PFSK-1 (cell line): ENCODE measurements around the gene AREG. TPM values are rescaled to one million over a fixed set of nuclear protein-coding genes. Genes with fewer than 3 reads are reported as not detected.

Experiments used
- FOXP2 ChIP-seq: optimal IDR thresholded peaks from 2 replicates; pipeline ENCODE3; 2011; ENCODE audit warnings: borderline replicate concordance, control low read depth, inconsistent platforms; ENCODE audit not compliant: insufficient read depth; ENCODE audit errors: extremely low read length, extremely low read depth
- POLR2AphosphoS5 ChIP-seq: IDR thresholded peaks from 2 replicates; pipeline ENCODE4 v1.6.1; 2012; ENCODE audit warnings: low read depth, mild to moderate bottlenecking, control low read depth, low read length, moderate library complexity
- SIN3A ChIP-seq: IDR thresholded peaks from 2 replicates; pipeline ENCODE4 v1.6.1; 2012; ENCODE audit warnings: mild to moderate bottlenecking, low read length, moderate library complexity, borderline replicate concordance; ENCODE audit not compliant: insufficient read depth
- TAF1 ChIP-seq: IDR thresholded peaks from 2 replicates; pipeline ENCODE4 v1.6.1; 2012; ENCODE audit warnings: low read length, control low read depth, borderline replicate concordance; ENCODE audit not compliant: insufficient read depth
- polyA plus RNA-seq: library from polyadenylated mRNA; unstranded; fragments of >200 nt; gene quantifications from one replicate; pipeline ENCODE4 v1.2.1, GENCODE V29; 2012; ENCODE audit warnings: low read depth, missing spikeins; ENCODE audit not compliant: insufficient read length
- TF ChIP-seq, protein P1 (sequence below), 2 experiments: IDR thresholded peaks; 2 replicates each; pipeline versions ENCODE4 v1.6.1 to v1.8.0; 2011 to 2012; ENCODE audit warnings: low read depth in 2 of 2, low read length in 2 of 2, control low read depth in 1 of 2, inconsistent platforms in 1 of 2, mild to moderate bottlenecking in 1 of 2, moderate library complexity in 1 of 2; ENCODE audit not compliant: insufficient read depth in 1 of 2

AREG gene, protein sequence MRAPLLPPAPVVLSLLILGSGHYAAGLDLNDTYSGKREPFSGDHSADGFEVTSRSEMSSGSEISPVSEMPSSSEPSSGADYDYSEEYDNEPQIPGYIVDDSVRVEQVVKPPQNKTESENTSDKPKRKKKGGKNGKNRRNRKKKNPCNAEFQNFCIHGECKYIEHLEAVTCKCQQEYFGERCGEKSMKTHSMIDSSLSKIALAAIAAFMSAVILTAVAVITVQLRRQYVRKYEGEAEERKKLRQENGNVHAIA
- 0.77 TPM for polyA plus RNA-seq

DNA sequence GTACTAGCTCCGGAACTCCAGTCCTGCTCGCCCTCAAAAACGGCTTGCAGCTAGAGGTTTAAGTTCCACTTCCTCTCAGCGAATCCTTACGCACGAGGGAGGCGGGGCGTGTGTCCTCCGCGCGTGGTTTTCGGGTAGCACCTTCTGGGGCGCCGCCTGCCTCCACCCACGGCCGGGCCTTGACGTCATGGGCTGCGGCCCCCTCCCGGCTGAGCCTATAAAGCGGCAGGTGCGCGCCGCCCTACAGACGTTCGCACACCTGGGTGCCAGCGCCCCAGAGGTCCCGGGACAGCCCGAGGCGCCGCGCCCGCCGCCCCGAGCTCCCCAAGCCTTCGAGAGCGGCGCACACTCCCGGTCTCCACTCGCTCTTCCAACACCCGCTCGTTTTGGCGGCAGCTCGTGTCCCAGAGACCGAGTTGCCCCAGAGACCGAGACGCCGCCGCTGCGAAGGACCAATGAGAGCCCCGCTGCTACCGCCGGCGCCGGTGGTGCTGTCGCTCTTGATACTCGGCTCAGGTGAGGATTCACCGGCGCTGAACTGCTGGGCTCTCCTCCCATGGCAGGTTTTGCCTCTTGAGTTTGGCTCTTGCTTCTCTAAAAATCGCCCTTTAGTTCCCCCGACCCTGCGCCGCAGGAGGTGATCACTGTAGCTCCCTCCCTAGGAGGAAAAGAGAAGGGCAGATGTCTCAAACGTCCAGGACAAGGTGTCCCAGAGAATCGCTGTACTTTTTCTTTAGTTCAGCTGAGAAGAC lies at the start of gene AREG:
Gene AREG, plus strand, starts transcription at position 246 of the 752 bp plus-strand sequence. Its CDS starts 210 bp downstream, at position 456.
- TF ChIP-seq, protein P1, sequence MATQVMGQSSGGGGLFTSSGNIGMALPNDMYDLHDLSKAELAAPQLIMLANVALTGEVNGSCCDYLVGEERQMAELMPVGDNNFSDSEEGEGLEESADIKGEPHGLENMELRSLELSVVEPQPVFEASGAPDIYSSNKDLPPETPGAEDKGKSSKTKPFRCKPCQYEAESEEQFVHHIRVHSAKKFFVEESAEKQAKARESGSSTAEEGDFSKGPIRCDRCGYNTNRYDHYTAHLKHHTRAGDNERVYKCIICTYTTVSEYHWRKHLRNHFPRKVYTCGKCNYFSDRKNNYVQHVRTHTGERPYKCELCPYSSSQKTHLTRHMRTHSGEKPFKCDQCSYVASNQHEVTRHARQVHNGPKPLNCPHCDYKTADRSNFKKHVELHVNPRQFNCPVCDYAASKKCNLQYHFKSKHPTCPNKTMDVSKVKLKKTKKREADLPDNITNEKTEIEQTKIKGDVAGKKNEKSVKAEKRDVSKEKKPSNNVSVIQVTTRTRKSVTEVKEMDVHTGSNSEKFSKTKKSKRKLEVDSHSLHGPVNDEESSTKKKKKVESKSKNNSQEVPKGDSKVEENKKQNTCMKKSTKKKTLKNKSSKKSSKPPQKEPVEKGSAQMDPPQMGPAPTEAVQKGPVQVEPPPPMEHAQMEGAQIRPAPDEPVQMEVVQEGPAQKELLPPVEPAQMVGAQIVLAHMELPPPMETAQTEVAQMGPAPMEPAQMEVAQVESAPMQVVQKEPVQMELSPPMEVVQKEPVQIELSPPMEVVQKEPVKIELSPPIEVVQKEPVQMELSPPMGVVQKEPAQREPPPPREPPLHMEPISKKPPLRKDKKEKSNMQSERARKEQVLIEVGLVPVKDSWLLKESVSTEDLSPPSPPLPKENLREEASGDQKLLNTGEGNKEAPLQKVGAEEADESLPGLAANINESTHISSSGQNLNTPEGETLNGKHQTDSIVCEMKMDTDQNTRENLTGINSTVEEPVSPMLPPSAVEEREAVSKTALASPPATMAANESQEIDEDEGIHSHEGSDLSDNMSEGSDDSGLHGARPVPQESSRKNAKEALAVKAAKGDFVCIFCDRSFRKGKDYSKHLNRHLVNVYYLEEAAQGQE (IDR thresholded peaks at IDR 0.05; ENCODE audit: insufficient read depth in 1 of 2, low read depth in 2 of 2, low read length in 2 of 2): no peak
- no peak for TF ChIP-seq POLR2AphosphoS5
- no peak for TF ChIP-seq SIN3A
- no peak for TF ChIP-seq FOXP2
- no peak for TF ChIP-seq TAF1

DNA sequence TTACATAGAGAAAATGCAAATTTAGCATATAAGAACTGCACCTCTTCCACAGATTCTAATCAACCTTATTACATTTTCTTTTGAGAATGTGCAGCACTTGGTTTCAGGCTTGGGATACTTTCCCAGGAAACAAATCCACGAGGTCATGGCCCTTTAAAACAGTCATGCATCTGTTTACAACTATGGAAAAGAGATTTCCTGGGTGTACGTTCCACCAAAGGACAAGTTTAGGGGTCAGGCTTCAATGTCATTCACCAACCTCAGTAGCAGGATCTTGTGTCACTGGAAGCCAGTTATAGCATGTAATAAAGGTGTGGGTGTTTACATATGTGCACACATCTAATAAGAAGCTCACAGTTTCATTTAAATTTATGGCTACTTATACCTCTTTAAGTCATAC lies 49.3 kb upstream of the AREG start:
- TF ChIP-seq TAF1 (no peak), SIN3A (no peak), POLR2AphosphoS5 (no peak), FOXP2 (no peak)
- TF ChIP-seq, protein P1 (IDR thresholded peaks at IDR 0.05; ENCODE audit: insufficient read depth in 1 of 2, low read depth in 2 of 2, low read length in 2 of 2): no peak

DNA sequence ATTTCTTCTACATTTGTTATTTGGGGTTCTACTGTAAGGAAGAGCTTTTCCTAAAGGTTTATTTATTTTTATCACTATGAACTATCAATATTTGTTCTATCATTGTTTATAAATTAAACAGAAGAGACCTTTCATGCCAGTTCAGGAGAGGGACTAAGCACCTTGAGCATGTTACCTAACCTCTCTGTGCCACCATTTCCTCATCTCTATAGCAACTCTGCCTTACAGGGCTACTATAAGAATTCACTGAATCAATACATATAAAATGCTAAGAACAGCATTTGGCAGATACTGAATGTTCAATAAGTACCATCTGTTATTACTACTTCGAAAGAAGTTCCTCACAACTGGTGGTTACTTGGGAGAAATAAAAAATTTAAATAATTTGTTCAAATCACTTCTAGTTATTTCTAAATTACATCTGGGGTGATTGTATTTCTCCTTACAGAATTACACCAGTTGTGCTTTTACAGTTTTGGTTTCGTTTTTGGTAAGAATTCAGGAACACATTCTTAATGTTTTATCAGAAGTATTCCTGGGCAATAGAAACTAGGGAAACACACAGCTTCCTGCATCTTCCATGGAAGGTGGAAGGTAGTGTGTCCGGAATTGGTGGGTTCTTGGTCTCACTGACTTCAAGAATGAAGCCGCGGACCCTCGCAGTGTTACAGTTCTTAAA lies 47.0 kb upstream of the AREG start:
- TF ChIP-seq, protein P1 (IDR thresholded peaks at IDR 0.05; ENCODE audit: insufficient read depth in 1 of 2, low read depth in 2 of 2, low read length in 2 of 2): no peak
- TF ChIP-seq POLR2AphosphoS5 (no peak), SIN3A (no peak), FOXP2 (no peak), TAF1 (no peak)

DNA sequence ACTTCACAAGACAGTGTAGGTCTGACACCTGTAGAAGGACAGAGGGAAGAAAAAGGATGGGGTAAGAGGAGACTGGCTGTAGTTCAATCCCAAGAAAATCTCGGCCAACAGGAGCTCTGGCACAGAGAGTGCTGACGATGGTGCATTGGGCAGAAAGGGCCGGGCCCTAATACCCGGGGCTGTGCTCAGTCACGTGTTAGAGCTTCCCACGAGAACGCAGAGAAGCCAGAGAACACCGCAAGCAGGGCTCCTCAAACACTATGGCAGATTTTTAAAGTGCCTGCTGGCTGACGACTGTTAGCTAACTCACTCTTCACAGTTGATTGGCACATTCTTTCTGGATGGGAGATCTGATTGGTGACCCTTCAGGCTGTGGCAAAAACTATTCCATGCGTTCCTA lies 44.5 kb upstream of the AREG start:
- TF ChIP-seq SIN3A (no peak), FOXP2 (no peak), POLR2AphosphoS5 (no peak), TAF1 (no peak)
- TF ChIP-seq, protein P1 (IDR thresholded peaks at IDR 0.05; ENCODE audit: insufficient read depth in 1 of 2, low read depth in 2 of 2, low read length in 2 of 2): no peak
